Ectodermal cell (in vitro differentiated cells): ENCODE measurements around the gene TP53RK.

Source experiments
- H3K27ac ChIP-seq: 2 replicates; pipeline ENCODE4 v1.7.0; 2013; ENCODE audit warnings: mild to moderate bottlenecking, low read depth, low read length; ENCODE audit not compliant: insufficient read depth, poor library complexity, severe bottlenecking
- H3K27me3 ChIP-seq: 2 replicates; pipeline ENCODE4 v1.7.0; 2013; ENCODE audit warnings: mild to moderate bottlenecking, low read length; ENCODE audit not compliant: insufficient read depth, control insufficient read depth, poor library complexity, severe bottlenecking
- H3K36me3 ChIP-seq: one replicate; pipeline ENCODE4 v1.7.0; 2013; ENCODE audit warnings: low read length; ENCODE audit not compliant: control insufficient read depth, insufficient read depth
- H3K4me1 ChIP-seq: one replicate; pipeline ENCODE4 v1.7.0; 2013; ENCODE audit warnings: low read length; ENCODE audit not compliant: control insufficient read depth, insufficient read depth
- H3K4me3 ChIP-seq: 2 replicates; pipeline ENCODE4 v1.7.0; 2013; ENCODE audit warnings: low read depth, low read length, control low read depth; ENCODE audit not compliant: insufficient read depth
- H3K9me3 ChIP-seq: 2 replicates; pipeline ENCODE4 v1.7.0; 2013; ENCODE audit warnings: mild to moderate bottlenecking, low read length, moderate library complexity; ENCODE audit not compliant: control insufficient read depth
- WGBS, 2 experiments: methylation state at CpG; one replicate each; pipeline ENCODE4 v1.1.7; 2013; ENCODE audit warnings: missing lambda C conversion rate in 2 of 2; 5-methylcytosine and 5-hydroxymethylcytosine counted together

TP53RK gene

GRCh38 chr20:46673394-46674252 is 15.6 kb downstream of the TP53RK start:
- H3K4me3 ChIP-seq: no peak overlapping the region
- peaks cover under 1% of the 10 kb centered on the region for H3K36me3 ChIP-seq
- no peak overlapping the region for H3K27ac ChIP-seq
- H3K4me1 ChIP-seq: peaks cover 4% of the 10 kb centered on the region
- WGBS, 2 experiments: 74 to 76% methylated on average over 11 of the region's 11 CpGs
- no peaks in the 10 kb centered on the region for H3K9me3 ChIP-seq
- no peaks in the 10 kb centered on the region for H3K27me3 ChIP-seq

- H3K27ac ChIP-seq: no peak overlapping the region
- no peaks in the 10 kb centered on the region for H3K27me3 ChIP-seq
- peaks cover 4% of the 10 kb centered on the region for H3K4me1 ChIP-seq
- no peaks in the 10 kb centered on the region for H3K36me3 ChIP-seq
- WGBS, 2 experiments: 94 to 95% methylated on average over 5 of the region's 5 CpGs
- no peaks in the 10 kb centered on the region for H3K9me3 ChIP-seq
- H3K4me3 ChIP-seq: no peak overlapping the region
Observed at GRCh38 chr20:46672543-46673148, 16.6 kb downstream of the TP53RK start.

GRCh38 chr20:46671866-46672542 is 17.2 kb downstream of the TP53RK start:
- Histone ChIP-seq H3K4me1 (peaks cover 4% of the 10 kb centered on the region), H3K27ac (no peak overlapping the region), H3K4me3 (no peak overlapping the region), H3K27me3 (no peaks in the 10 kb centered on the region), H3K9me3 (no peaks in the 10 kb centered on the region), H3K36me3 (no peaks in the 10 kb centered on the region)
- 90 to 95% methylated on average over 3 of the region's 3 CpGs for WGBS, 2 experiments

GRCh38 chr20:46670585-46671584 is 18.4 kb downstream of the TP53RK start:
- peaks cover 4% of the 10 kb centered on the region for H3K4me1 ChIP-seq
- no peaks in the 10 kb centered on the region for H3K27me3 ChIP-seq
- no peak overlapping the region for H3K4me3 ChIP-seq
- no peak overlapping the region for H3K27ac ChIP-seq
- no peaks in the 10 kb centered on the region for H3K36me3 ChIP-seq
- H3K9me3 ChIP-seq: no peaks in the 10 kb centered on the region
- WGBS, 2 experiments: 84 to 97% methylated on average over 2 to 3 of the region's 3 CpGs

- peaks cover 4% of the 10 kb centered on the region for H3K4me1 ChIP-seq
- no peak overlapping the region for H3K27ac ChIP-seq
- H3K4me3 ChIP-seq: no peak overlapping the region
- no peaks in the 10 kb centered on the region for H3K27me3 ChIP-seq
- WGBS, 2 experiments: 95% methylated on average over 2 of the region's 2 CpGs
- no peaks in the 10 kb centered on the region for H3K9me3 ChIP-seq
- H3K36me3 ChIP-seq: no peaks in the 10 kb centered on the region
Observed at GRCh38 chr20:46670228-46670584, 19.0 kb downstream of the TP53RK start.

GRCh38 chr20:46666818-46667515 is 22.3 kb downstream of the TP53RK start:
- Histone ChIP-seq H3K27me3 (no peaks in the 10 kb centered on the region), H3K36me3 (no peaks in the 10 kb centered on the region), H3K4me1 (no peaks in the 10 kb centered on the region), H3K4me3 (no peak overlapping the region), H3K9me3 (no peaks in the 10 kb centered on the region), H3K27ac (no peak overlapping the region)
- 95 to 96% methylated on average over 6 of the region's 6 CpGs for WGBS, 2 experiments

GRCh38 chr20:46666306-46666705 is 22.9 kb downstream of the TP53RK start:
- Histone ChIP-seq H3K9me3 (no peaks in the 10 kb centered on the region), H3K4me1 (no peaks in the 10 kb centered on the region), H3K36me3 (no peaks in the 10 kb centered on the region), H3K27ac (no peak overlapping the region), H3K4me3 (no peak overlapping the region), H3K27me3 (no peaks in the 10 kb centered on the region)
- 73 to 97% methylated on average over 3 of the region's 3 CpGs for WGBS, 2 experiments

- 92 to 95% methylated on average over 2 to 3 of the region's 3 CpGs for WGBS, 2 experiments
- Histone ChIP-seq H3K27ac (no peak overlapping the region), H3K4me1 (no peaks in the 10 kb centered on the region), H3K9me3 (no peaks in the 10 kb centered on the region), H3K4me3 (no peak overlapping the region), H3K36me3 (no peaks in the 10 kb centered on the region), H3K27me3 (no peaks in the 10 kb centered on the region)
Observed at GRCh38 chr20:46665602-46666001, 23.6 kb downstream of the TP53RK start.

- no peaks in the 10 kb centered on the region for H3K36me3 ChIP-seq
Observed at GRCh38 chr20:46663531-46663930, 25.7 kb downstream of the TP53RK start.

More at GRCh38 chr20:46663531-46663930, 25.7 kb downstream of the TP53RK start:
- Histone ChIP-seq H3K27ac (no peak overlapping the region), H3K27me3 (no peaks in the 10 kb centered on the region), H3K4me1 (no peaks in the 10 kb centered on the region), H3K4me3 (no peak overlapping the region), H3K9me3 (no peaks in the 10 kb centered on the region)
- WGBS, 2 experiments: 93 to 97% methylated on average over 3 of the region's 3 CpGs
